Measurements from ENCODE around the gene ZFAND3.

ZFAND3 gene

GRCh38 chr6:38021029-38021428, 201.5 kb downstream of the ZFAND3 start:
- no peak for TF ChIP-seq CTCF (conservative IDR thresholded peaks at IDR 0.05; ENCODE audit: low read length)
- no peak overlapping the region for H3K4me3 ChIP-seq (ENCODE audit: low read length)
- DNase-seq (ENCODE audit: low read depth): no peak

- TF ChIP-seq CTCF (conservative IDR thresholded peaks at IDR 0.05; ENCODE audit: low read length): no peak
- no peak overlapping the region for H3K4me3 ChIP-seq (ENCODE audit: low read length)
- no peak for DNase-seq (ENCODE audit: low read depth)
These were observed 202.0 kb downstream of the ZFAND3 start for GRCh38 chr6:38021571-38021970.

GRCh38 chr6:38022688-38023087, 203.2 kb downstream of the ZFAND3 start:
- no peak overlapping the region for H3K4me3 ChIP-seq (ENCODE audit: low read length)
- TF ChIP-seq CTCF (conservative IDR thresholded peaks at IDR 0.05; ENCODE audit: low read length): no peak
- no peak for DNase-seq (ENCODE audit: low read depth)

- H3K4me3 ChIP-seq (ENCODE audit: low read length): no peak overlapping the region
- TF ChIP-seq CTCF (conservative IDR thresholded peaks at IDR 0.05; ENCODE audit: low read length): no peak
- DNase-seq (ENCODE audit: low read depth): peak; percentile 14
These were observed 205.4 kb downstream of the ZFAND3 start for GRCh38 chr6:38024908-38025307.

- TF ChIP-seq CTCF (conservative IDR thresholded peaks at IDR 0.05; ENCODE audit: low read length): no peak
- peak; percentile 5 for DNase-seq (ENCODE audit: low read depth)
- no peak overlapping the region for H3K4me3 ChIP-seq (ENCODE audit: low read length)
These were observed 205.9 kb downstream of the ZFAND3 start for GRCh38 chr6:38025451-38025850.

GRCh38 chr6:38027685-38028373, 208.3 kb downstream of the ZFAND3 start:
- no peak overlapping the region for H3K4me3 ChIP-seq (ENCODE audit: low read length)
- peak; percentile 17 for DNase-seq (ENCODE audit: low read depth)
- no peak for TF ChIP-seq CTCF (conservative IDR thresholded peaks at IDR 0.05; ENCODE audit: low read length)

GRCh38 chr6:38030380-38030779, 210.9 kb downstream of the ZFAND3 start:
- H3K4me3 ChIP-seq (ENCODE audit: low read length): no peak overlapping the region
- DNase-seq (ENCODE audit: low read depth): no peak
- no peak for TF ChIP-seq CTCF (conservative IDR thresholded peaks at IDR 0.05; ENCODE audit: low read length)
